ENCODE measurements around the gene DPP8. TPM values are rescaled to one million over a fixed set of nuclear protein-coding genes. Genes with fewer than 3 reads are reported as not detected.
"Not testable (repeated sequence)": the region's sequence is repeated elsewhere in the genome, so short reads cannot be mapped to it uniquely, and the experiment has no call there.

DPP8 gene
- total RNA-seq, 1 experiment from 2014 or later, result 22.9 TPM

DNA sequence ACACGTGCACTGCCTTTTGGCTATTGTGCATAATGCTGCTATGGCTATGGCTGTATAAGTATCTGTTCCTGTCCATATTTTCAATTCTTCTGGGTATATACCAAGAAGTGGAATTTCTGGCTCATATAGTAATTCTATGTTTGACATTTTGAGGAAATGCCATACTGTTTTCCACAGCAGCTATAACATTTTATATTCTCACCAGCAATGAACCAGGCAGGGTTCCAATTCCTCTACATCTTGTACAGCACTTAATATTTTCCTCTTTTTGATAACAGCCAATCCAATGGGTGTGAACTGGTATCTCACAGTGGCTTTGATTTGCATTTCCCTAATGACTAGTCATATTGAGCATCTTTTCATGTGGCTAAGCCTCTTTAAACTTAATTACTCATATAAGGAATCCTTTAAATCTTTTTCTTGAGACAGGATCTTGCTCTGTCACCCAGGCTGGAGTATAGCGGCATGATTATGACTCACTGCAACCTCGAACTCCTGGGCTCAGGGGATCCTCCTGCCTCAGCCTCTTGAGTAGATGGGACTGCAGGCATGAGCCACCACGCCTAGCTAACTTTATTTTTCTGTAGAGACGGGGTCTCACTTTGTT is 56.6 kb downstream of the DPP8 start:
- no peak overlapping the region for H3K4me3 ChIP-seq (ENCODE audit: low read depth, low read length)
- intact Hi-C loops (cut with micrococcal nuclease; ENCODE audit: unreplicated experiment), result no loop called here
- no TSS peak for BruUV-seq (replicated peaks)
- H3K27me3 Mint-ChIP-seq (ENCODE audit: insufficient read depth, unreplicated experiment), result no peaks in the 10 kb centered on the region
- no peaks in the 10 kb centered on the region for H3K27me3 ChIP-seq (replicated peaks; ENCODE audit: control insufficient read depth, insufficient read depth, low read length)
- no peak for DNase-seq
- TF ChIP-seq, protein P1, sequence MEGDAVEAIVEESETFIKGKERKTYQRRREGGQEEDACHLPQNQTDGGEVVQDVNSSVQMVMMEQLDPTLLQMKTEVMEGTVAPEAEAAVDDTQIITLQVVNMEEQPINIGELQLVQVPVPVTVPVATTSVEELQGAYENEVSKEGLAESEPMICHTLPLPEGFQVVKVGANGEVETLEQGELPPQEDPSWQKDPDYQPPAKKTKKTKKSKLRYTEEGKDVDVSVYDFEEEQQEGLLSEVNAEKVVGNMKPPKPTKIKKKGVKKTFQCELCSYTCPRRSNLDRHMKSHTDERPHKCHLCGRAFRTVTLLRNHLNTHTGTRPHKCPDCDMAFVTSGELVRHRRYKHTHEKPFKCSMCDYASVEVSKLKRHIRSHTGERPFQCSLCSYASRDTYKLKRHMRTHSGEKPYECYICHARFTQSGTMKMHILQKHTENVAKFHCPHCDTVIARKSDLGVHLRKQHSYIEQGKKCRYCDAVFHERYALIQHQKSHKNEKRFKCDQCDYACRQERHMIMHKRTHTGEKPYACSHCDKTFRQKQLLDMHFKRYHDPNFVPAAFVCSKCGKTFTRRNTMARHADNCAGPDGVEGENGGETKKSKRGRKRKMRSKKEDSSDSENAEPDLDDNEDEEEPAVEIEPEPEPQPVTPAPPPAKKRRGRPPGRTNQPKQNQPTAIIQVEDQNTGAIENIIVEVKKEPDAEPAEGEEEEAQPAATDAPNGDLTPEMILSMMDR (IDR thresholded peaks at IDR 0.05; ENCODE audit: insufficient read depth in 1 of 2, low read depth in 1 of 2, low read length in 1 of 2, severe bottlenecking in 1 of 2, unreplicated experiment in 1 of 2), result no peak
- H3K4me1 ChIP-seq, result no peaks in the 10 kb centered on the region
- no peak overlapping the region for H3K27ac Mint-ChIP-seq (ENCODE audit: unreplicated experiment)
- CTCF ChIA-PET, result no interaction called here
- no peaks in the 10 kb centered on the region for H3K9me3 ChIP-seq
- POLR2A ChIA-PET, result no interaction called here
- H3K36me3 ChIP-seq (ENCODE audit: control insufficient read depth, insufficient read depth, low read length), result no peaks in the 10 kb centered on the region; the same call in 1 of the 2 replicates
- H3K4me1 Mint-ChIP-seq (ENCODE audit: low read depth, unreplicated experiment), result no peaks in the 10 kb centered on the region
- H3K4me3 Mint-ChIP-seq (ENCODE audit: unreplicated experiment), result no peak overlapping the region
- H3K36me3 Mint-ChIP-seq (ENCODE audit: insufficient read depth, unreplicated experiment), result peaks cover 51% of the 10 kb centered on the region
- no peaks in the 10 kb centered on the region for H3K9me3 Mint-ChIP-seq (ENCODE audit: unreplicated experiment)

GRCh38 chr15:65455256-65455655 is 62.2 kb downstream of the DPP8 start:
- H3K4me1 ChIP-seq; H3K36me3 ChIP-seq (ENCODE audit: control insufficient read depth, insufficient read depth, low read length); BruUV-seq (replicated peaks); intact Hi-C loops (cut with micrococcal nuclease; ENCODE audit: unreplicated experiment); CTCF ChIA-PET; H3K27me3 Mint-ChIP-seq (ENCODE audit: insufficient read depth, unreplicated experiment); H3K27me3 ChIP-seq (replicated peaks; ENCODE audit: control insufficient read depth, insufficient read depth, low read length); H3K9me3 Mint-ChIP-seq (ENCODE audit: unreplicated experiment); DNase-seq; H3K4me3 Mint-ChIP-seq (ENCODE audit: unreplicated experiment); H3K27ac Mint-ChIP-seq (ENCODE audit: unreplicated experiment); H3K4me1 Mint-ChIP-seq (ENCODE audit: low read depth, unreplicated experiment); H3K4me3 ChIP-seq (ENCODE audit: low read depth, low read length); POLR2A ChIA-PET; H3K9me3 ChIP-seq: not testable (repeated sequence)
- peaks cover 44% of the 10 kb centered on the region for H3K36me3 Mint-ChIP-seq (ENCODE audit: insufficient read depth, unreplicated experiment)

GRCh38 chr15:65451989-65452388 is 65.5 kb downstream of the DPP8 start:
- no peak for DNase-seq
- no TSS peak for BruUV-seq (replicated peaks)
- H3K4me1 Mint-ChIP-seq (ENCODE audit: low read depth, unreplicated experiment), result no peaks in the 10 kb centered on the region
- TF ChIP-seq, protein P1 (IDR thresholded peaks at IDR 0.05; ENCODE audit: insufficient read depth in 1 of 2, low read depth in 1 of 2, low read length in 1 of 2, severe bottlenecking in 1 of 2, unreplicated experiment in 1 of 2), result no peak
- intact Hi-C loops (cut with micrococcal nuclease; ENCODE audit: unreplicated experiment), result no loop called here
- no peaks in the 10 kb centered on the region for H3K9me3 Mint-ChIP-seq (ENCODE audit: unreplicated experiment)
- H3K4me3 Mint-ChIP-seq (ENCODE audit: unreplicated experiment), result no peak overlapping the region
- H3K4me3 ChIP-seq (ENCODE audit: low read depth, low read length), result no peak overlapping the region
- POLR2A ChIA-PET, result no interaction called here
- H3K27me3 Mint-ChIP-seq (ENCODE audit: insufficient read depth, unreplicated experiment), result no peaks in the 10 kb centered on the region
- CTCF ChIA-PET, result no interaction called here
- peaks cover 29% of the 10 kb centered on the region for H3K36me3 Mint-ChIP-seq (ENCODE audit: insufficient read depth, unreplicated experiment)
- no peak overlapping the region for H3K27ac Mint-ChIP-seq (ENCODE audit: unreplicated experiment)
- no peaks in the 10 kb centered on the region for H3K27me3 ChIP-seq (replicated peaks; ENCODE audit: control insufficient read depth, insufficient read depth, low read length)
- H3K4me1 ChIP-seq, result no peaks in the 10 kb centered on the region
- H3K36me3 ChIP-seq (ENCODE audit: control insufficient read depth, insufficient read depth, low read length), result no peaks in the 10 kb centered on the region
- H3K9me3 ChIP-seq, result no peaks in the 10 kb centered on the region

DNA sequence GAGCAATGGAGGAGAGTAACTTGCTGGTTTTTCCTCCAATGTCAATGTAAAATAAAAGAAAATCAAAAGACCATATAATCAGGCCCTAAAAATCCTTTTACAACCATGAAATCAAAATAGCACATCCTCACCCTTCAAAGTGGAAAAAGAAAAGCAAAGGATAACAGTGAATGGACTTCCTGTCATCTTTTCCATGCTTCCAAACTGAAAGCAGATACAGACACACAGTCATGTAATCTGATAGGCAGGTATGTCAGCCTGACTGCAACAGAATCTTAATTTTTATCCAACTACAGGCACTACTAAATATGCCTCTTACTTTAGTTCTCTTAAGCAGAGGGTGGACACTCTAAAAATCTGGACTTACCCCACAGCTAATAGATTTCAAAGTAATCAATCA is 66.9 kb downstream of the DPP8 start:
- intact Hi-C loops (cut with micrococcal nuclease; ENCODE audit: unreplicated experiment), result no loop called here
- TF ChIP-seq, protein P1 (IDR thresholded peaks at IDR 0.05; ENCODE audit: insufficient read depth in 1 of 2, low read depth in 1 of 2, low read length in 1 of 2, severe bottlenecking in 1 of 2, unreplicated experiment in 1 of 2), result no peak
- Histone ChIP-seq H3K9me3 (no peaks in the 10 kb centered on the region), H3K4me3 (ENCODE audit: low read depth, low read length) (no peak overlapping the region), H3K4me1 (no peaks in the 10 kb centered on the region), H3K27me3 (replicated peaks; ENCODE audit: control insufficient read depth, insufficient read depth, low read length) (no peaks in the 10 kb centered on the region), H3K36me3 (ENCODE audit: control insufficient read depth, insufficient read depth, low read length) (no peaks in the 10 kb centered on the region)
- H3K4me1 Mint-ChIP-seq (ENCODE audit: low read depth, unreplicated experiment), result no peaks in the 10 kb centered on the region
- no peaks in the 10 kb centered on the region for H3K9me3 Mint-ChIP-seq (ENCODE audit: unreplicated experiment)
- ChIA-PET CTCF (no interaction called here), POLR2A (no interaction called here)
- H3K36me3 Mint-ChIP-seq (ENCODE audit: insufficient read depth, unreplicated experiment), result peaks cover 26% of the 10 kb centered on the region
- no peak overlapping the region for H3K4me3 Mint-ChIP-seq (ENCODE audit: unreplicated experiment)
- no TSS peak for BruUV-seq (replicated peaks)
- no peaks in the 10 kb centered on the region for H3K27me3 Mint-ChIP-seq (ENCODE audit: insufficient read depth, unreplicated experiment)
- H3K27ac Mint-ChIP-seq (ENCODE audit: unreplicated experiment), result no peak overlapping the region
- DNase-seq, result no peak
